ENCODE data around the gene HTD2. TPM values are rescaled to one million over a fixed set of nuclear protein-coding genes. Genes with fewer than 3 reads are reported as not detected.
A peak's percentile ranks its signal among the peaks of the same experiment; 100 is the strongest.

The HTD2 gene
- total and polyA plus RNA-seq, 2 donors from 2014 or later, result 6.4 to 7.8 TPM

- peaks cover 0 to 10% (median 8%) of the 10 kb centered on the region in 3 donors for H3K4me1 ChIP-seq (ENCODE audit: control insufficient read depth in 2 of 3, insufficient read depth in 2 of 3, low read depth in 1 of 3, low read length in 3 of 3)
- intact Hi-C loops (cut with DNase I), result no loop called here
- H3K9me3 ChIP-seq (ENCODE audit: control insufficient read depth in 2 of 3, insufficient read depth in 1 of 3, low read length in 3 of 3), result no peaks in the 10 kb centered on the region
- no peak for TF ChIP-seq CTCF (IDR thresholded peaks at IDR 0.05; ENCODE audit: borderline replicate concordance, extremely low read depth, insufficient read depth)
- H3K36me3 ChIP-seq (ENCODE audit: control insufficient read depth in 2 of 3, insufficient read depth in 3 of 3, low read length in 3 of 3), result no peaks in the 10 kb centered on the region
- H3K9ac ChIP-seq (ENCODE audit: low read length in 3 of 3), result peak overlapping the region in 1 of 3 donors; percentile 38
- H3K27me3 ChIP-seq (ENCODE audit: control insufficient read depth, insufficient read depth, low read length), result no peaks in the 10 kb centered on the region
- no peak for FAIRE-seq
- H3K27ac ChIP-seq (ENCODE audit: low read depth in 2 of 2, low read length in 2 of 2), result peak overlapping the region; percentile 52 to 86
- peak in 4 of 5 donors; percentile 35 to 52 (median 46) for DNase-seq
- no peak overlapping the region for H3K4me3 ChIP-seq (ENCODE audit: low read length in 3 of 3)
These were observed 43.7 kb downstream of the HTD2 start for GRCh38 chr3:58349792-58350626.

- peaks cover 0 to 10% (median 8%) of the 10 kb centered on the region in 3 donors for H3K4me1 ChIP-seq (ENCODE audit: control insufficient read depth in 2 of 3, insufficient read depth in 2 of 3, low read depth in 1 of 3, low read length in 3 of 3)
- TF ChIP-seq CTCF (IDR thresholded peaks at IDR 0.05; ENCODE audit: borderline replicate concordance, extremely low read depth, insufficient read depth), result no peak
- no peaks in the 10 kb centered on the region for H3K27me3 ChIP-seq (ENCODE audit: control insufficient read depth, insufficient read depth, low read length)
- H3K9me3 ChIP-seq (ENCODE audit: control insufficient read depth in 2 of 3, insufficient read depth in 1 of 3, low read length in 3 of 3), result no peaks in the 10 kb centered on the region
- H3K36me3 ChIP-seq (ENCODE audit: control insufficient read depth in 2 of 3, insufficient read depth in 3 of 3, low read length in 3 of 3), result no peaks in the 10 kb centered on the region
- no peak overlapping the region for H3K4me3 ChIP-seq (ENCODE audit: low read length in 3 of 3)
- intact Hi-C loops (cut with DNase I), result no loop called here
- H3K27ac ChIP-seq (ENCODE audit: low read depth in 2 of 2, low read length in 2 of 2), result peak overlapping the region; percentile 52 to 86
- FAIRE-seq, result no peak
- no peak for DNase-seq
- peak overlapping the region in 1 of 3 donors; percentile 38 for H3K9ac ChIP-seq (ENCODE audit: low read length in 3 of 3)
These were observed 44.3 kb downstream of the HTD2 start for GRCh38 chr3:58350627-58351013.

- H3K27ac ChIP-seq (ENCODE audit: low read depth in 2 of 2, low read length in 2 of 2), result peak overlapping the region in 1 of 2 donors; percentile 3
- H3K9me3 ChIP-seq (ENCODE audit: control insufficient read depth in 2 of 3, insufficient read depth in 1 of 3, low read length in 3 of 3), result no peaks in the 10 kb centered on the region
- FAIRE-seq (no peak), DNase-seq (no peak)
- no peaks in the 10 kb centered on the region for H3K27me3 ChIP-seq (ENCODE audit: control insufficient read depth, insufficient read depth, low read length)
- peaks cover 0 to 11% (median 10%) of the 10 kb centered on the region in 3 donors for H3K4me1 ChIP-seq (ENCODE audit: control insufficient read depth in 2 of 3, insufficient read depth in 2 of 3, low read depth in 1 of 3, low read length in 3 of 3)
- H3K4me3 ChIP-seq (ENCODE audit: low read length in 3 of 3), result no peak overlapping the region
- intact Hi-C loops (cut with DNase I), result no loop called here
- H3K9ac ChIP-seq (ENCODE audit: low read length in 3 of 3), result no peak overlapping the region
- no peaks in the 10 kb centered on the region for H3K36me3 ChIP-seq (ENCODE audit: control insufficient read depth in 2 of 3, insufficient read depth in 3 of 3, low read length in 3 of 3)
- no peak for TF ChIP-seq CTCF (IDR thresholded peaks at IDR 0.05; ENCODE audit: borderline replicate concordance, extremely low read depth, insufficient read depth)
These were observed 45.6 kb downstream of the HTD2 start for GRCh38 chr3:58351920-58352319.

Data from kidney (tissue), 14 donors.